Measurements from ENCODE around the gene ST8SIA4.
"Not testable (repeated sequence)": the region's sequence is repeated elsewhere in the genome, so short reads cannot be mapped to it uniquely, and the experiment has no call there.

ST8SIA4 gene

DNA sequence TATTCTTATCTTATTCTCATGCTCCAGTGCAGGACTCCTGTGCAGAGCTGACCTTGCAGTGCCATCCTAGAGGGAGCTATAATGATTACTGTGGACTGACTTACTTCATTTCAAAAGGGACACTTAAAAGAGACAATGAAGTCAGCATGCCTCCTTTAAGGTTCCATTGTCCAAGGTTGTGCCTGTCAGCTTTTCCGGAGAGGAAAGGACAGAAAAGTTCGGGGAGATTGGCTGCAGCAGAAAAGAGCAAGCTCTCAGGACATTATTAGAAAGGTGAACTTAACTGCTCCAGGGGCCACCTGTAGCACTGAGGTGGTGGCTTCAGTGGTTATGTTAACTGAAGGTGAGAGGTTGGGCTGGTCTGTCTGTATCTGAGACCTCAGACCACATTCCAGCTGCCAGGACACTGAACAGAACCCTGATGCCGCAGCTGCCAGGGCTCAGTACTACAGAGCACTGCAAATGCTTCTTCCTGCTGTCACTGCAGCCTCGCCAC, 112.9 kb downstream of the ST8SIA4 start:
- no peaks in the 10 kb centered on the region for H3K4me1 ChIP-seq (ENCODE audit: control insufficient read depth in 1 of 2, insufficient read depth in 2 of 2, low read length in 2 of 2)
- no peak overlapping the region for H3K9ac ChIP-seq (ENCODE audit: low read depth in 1 of 2, low read length in 2 of 2)
- no peaks in the 10 kb centered on the region for H3K27me3 ChIP-seq (ENCODE audit: control insufficient read depth in 1 of 2, insufficient read depth in 2 of 2, low read length in 2 of 2)
- no peaks in the 10 kb centered on the region for H3K36me3 ChIP-seq (ENCODE audit: control insufficient read depth in 1 of 2, insufficient read depth in 2 of 2, low read length in 2 of 2)
- H3K9me3 ChIP-seq (ENCODE audit: control insufficient read depth in 1 of 2, low read length in 2 of 2): peaks cover 0 to 6% of the 10 kb centered on the region in 2 donors
- no peak overlapping the region for H3K27ac ChIP-seq (ENCODE audit: low read depth, low read length)
- H3K4me3 ChIP-seq (ENCODE audit: low read depth in 1 of 2, low read length in 2 of 2): no peak overlapping the region

- Histone ChIP-seq H3K27ac (ENCODE audit: low read depth, low read length) (no peak overlapping the region), H3K9me3 (ENCODE audit: control insufficient read depth in 1 of 2, low read length in 2 of 2) (peaks cover 0 to 6% of the 10 kb centered on the region in 2 donors), H3K27me3 (ENCODE audit: control insufficient read depth in 1 of 2, insufficient read depth in 2 of 2, low read length in 2 of 2) (no peaks in the 10 kb centered on the region), H3K36me3 (ENCODE audit: control insufficient read depth in 1 of 2, insufficient read depth in 2 of 2, low read length in 2 of 2) (no peaks in the 10 kb centered on the region), H3K4me3 (ENCODE audit: low read depth in 1 of 2, low read length in 2 of 2) (no peak overlapping the region), H3K4me1 (ENCODE audit: control insufficient read depth in 1 of 2, insufficient read depth in 2 of 2, low read length in 2 of 2) (no peaks in the 10 kb centered on the region), H3K9ac (ENCODE audit: low read depth in 1 of 2, low read length in 2 of 2) (no peak overlapping the region)
Measured at GRCh38 chr5:100789694-100790093, 113.4 kb downstream of the ST8SIA4 start.

GRCh38 chr5:100788417-100788816, 114.7 kb downstream of the ST8SIA4 start:
- Histone ChIP-seq H3K27ac (ENCODE audit: low read depth, low read length) (no peak overlapping the region), H3K9me3 (ENCODE audit: control insufficient read depth in 1 of 2, low read length in 2 of 2) (no peaks in the 10 kb centered on the region), H3K9ac (ENCODE audit: low read depth in 1 of 2, low read length in 2 of 2) (no peak overlapping the region), H3K4me1 (ENCODE audit: control insufficient read depth in 1 of 2, insufficient read depth in 2 of 2, low read length in 2 of 2) (no peaks in the 10 kb centered on the region), H3K36me3 (ENCODE audit: control insufficient read depth in 1 of 2, insufficient read depth in 2 of 2, low read length in 2 of 2) (no peaks in the 10 kb centered on the region), H3K4me3 (ENCODE audit: low read depth in 1 of 2, low read length in 2 of 2) (no peak overlapping the region), H3K27me3 (ENCODE audit: control insufficient read depth in 1 of 2, insufficient read depth in 2 of 2, low read length in 2 of 2) (no peaks in the 10 kb centered on the region)

- no peaks in the 10 kb centered on the region for H3K9me3 ChIP-seq (ENCODE audit: control insufficient read depth in 1 of 2, low read length in 2 of 2)
- no peaks in the 10 kb centered on the region for H3K36me3 ChIP-seq (ENCODE audit: control insufficient read depth in 1 of 2, insufficient read depth in 2 of 2, low read length in 2 of 2)
- H3K27me3 ChIP-seq (ENCODE audit: control insufficient read depth in 1 of 2, insufficient read depth in 2 of 2, low read length in 2 of 2): no peaks in the 10 kb centered on the region
- H3K4me1 ChIP-seq (ENCODE audit: control insufficient read depth in 1 of 2, insufficient read depth in 2 of 2, low read length in 2 of 2): no peaks in the 10 kb centered on the region
- H3K9ac ChIP-seq (ENCODE audit: low read depth in 1 of 2, low read length in 2 of 2): no peak overlapping the region
- H3K4me3 ChIP-seq (ENCODE audit: low read depth in 1 of 2, low read length in 2 of 2): no peak overlapping the region
- H3K27ac ChIP-seq (ENCODE audit: low read depth, low read length): no peak overlapping the region
Measured at GRCh38 chr5:100787648-100788047, 115.4 kb downstream of the ST8SIA4 start.

DNA sequence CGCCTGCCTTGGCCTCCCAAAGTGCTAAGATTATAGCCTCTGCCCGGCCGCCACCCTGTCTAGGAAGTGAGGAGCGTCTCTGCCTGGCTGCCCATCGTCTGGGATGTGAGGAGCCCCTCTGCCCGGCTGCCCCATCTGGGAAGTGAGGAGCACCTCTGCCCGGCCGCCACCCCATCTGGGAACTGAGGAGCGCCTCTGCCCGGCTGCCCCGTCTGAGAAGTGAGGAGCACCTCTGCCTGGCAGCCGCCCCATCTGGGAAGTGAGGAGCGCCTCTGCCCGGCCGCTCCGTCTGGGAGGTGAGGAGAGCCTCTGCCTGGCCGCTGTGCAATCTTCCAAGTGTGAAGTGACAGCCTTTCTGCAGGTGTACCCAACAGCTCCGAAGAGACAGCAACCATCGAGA, 117.5 kb downstream of the ST8SIA4 start:
- not testable (repeated sequence) for H3K9ac ChIP-seq (ENCODE audit: low read depth in 1 of 2, low read length in 2 of 2); H3K4me1 ChIP-seq (ENCODE audit: control insufficient read depth in 1 of 2, insufficient read depth in 2 of 2, low read length in 2 of 2); H3K27ac ChIP-seq (ENCODE audit: low read depth, low read length); H3K4me3 ChIP-seq (ENCODE audit: low read depth in 1 of 2, low read length in 2 of 2); H3K9me3 ChIP-seq (ENCODE audit: control insufficient read depth in 1 of 2, low read length in 2 of 2); H3K27me3 ChIP-seq (ENCODE audit: control insufficient read depth in 1 of 2, insufficient read depth in 2 of 2, low read length in 2 of 2); H3K36me3 ChIP-seq (ENCODE audit: control insufficient read depth in 1 of 2, insufficient read depth in 2 of 2, low read length in 2 of 2)

GRCh38 chr5:100780376-100780870, 122.7 kb downstream of the ST8SIA4 start:
- Histone ChIP-seq H3K27ac (ENCODE audit: low read depth, low read length) (no peak overlapping the region), H3K9me3 (ENCODE audit: control insufficient read depth in 1 of 2, low read length in 2 of 2) (no peaks in the 10 kb centered on the region), H3K4me3 (ENCODE audit: low read depth in 1 of 2, low read length in 2 of 2) (peak overlapping the region in 1 of 2 donors; percentile 37), H3K9ac (ENCODE audit: low read depth in 1 of 2, low read length in 2 of 2) (no peak overlapping the region), H3K27me3 (ENCODE audit: control insufficient read depth in 1 of 2, insufficient read depth in 2 of 2, low read length in 2 of 2) (no peaks in the 10 kb centered on the region), H3K4me1 (ENCODE audit: control insufficient read depth in 1 of 2, insufficient read depth in 2 of 2, low read length in 2 of 2) (peaks cover 0 to 4% of the 10 kb centered on the region in 2 donors), H3K36me3 (ENCODE audit: control insufficient read depth in 1 of 2, insufficient read depth in 2 of 2, low read length in 2 of 2) (no peaks in the 10 kb centered on the region)

GRCh38 chr5:100779669-100780375, 123.3 kb downstream of the ST8SIA4 start:
- H3K9me3 ChIP-seq (ENCODE audit: control insufficient read depth in 1 of 2, low read length in 2 of 2): no peaks in the 10 kb centered on the region

GRCh38 chr5:100777680-100778300, 125.3 kb downstream of the ST8SIA4 start:
- Histone ChIP-seq H3K27me3 (ENCODE audit: control insufficient read depth in 1 of 2, insufficient read depth in 2 of 2, low read length in 2 of 2) (no peaks in the 10 kb centered on the region), H3K9me3 (ENCODE audit: control insufficient read depth in 1 of 2, low read length in 2 of 2) (no peaks in the 10 kb centered on the region), H3K36me3 (ENCODE audit: control insufficient read depth in 1 of 2, insufficient read depth in 2 of 2, low read length in 2 of 2) (no peaks in the 10 kb centered on the region), H3K9ac (ENCODE audit: low read depth in 1 of 2, low read length in 2 of 2) (no peak overlapping the region), H3K4me1 (ENCODE audit: control insufficient read depth in 1 of 2, insufficient read depth in 2 of 2, low read length in 2 of 2) (peaks cover 0 to 4% of the 10 kb centered on the region in 2 donors), H3K27ac (ENCODE audit: low read depth, low read length) (no peak overlapping the region), H3K4me3 (ENCODE audit: low read depth in 1 of 2, low read length in 2 of 2) (no peak overlapping the region)

More at GRCh38 chr5:100779669-100780375, 123.3 kb downstream of the ST8SIA4 start:
- Histone ChIP-seq H3K27me3 (ENCODE audit: control insufficient read depth in 1 of 2, insufficient read depth in 2 of 2, low read length in 2 of 2) (no peaks in the 10 kb centered on the region), H3K36me3 (ENCODE audit: control insufficient read depth in 1 of 2, insufficient read depth in 2 of 2, low read length in 2 of 2) (no peaks in the 10 kb centered on the region), H3K4me3 (ENCODE audit: low read depth in 1 of 2, low read length in 2 of 2) (peak overlapping the region; percentile 13 to 37), H3K4me1 (ENCODE audit: control insufficient read depth in 1 of 2, insufficient read depth in 2 of 2, low read length in 2 of 2) (peaks cover 0 to 4% of the 10 kb centered on the region in 2 donors), H3K9ac (ENCODE audit: low read depth in 1 of 2, low read length in 2 of 2) (no peak overlapping the region), H3K27ac (ENCODE audit: low read depth, low read length) (no peak overlapping the region)

DNA sequence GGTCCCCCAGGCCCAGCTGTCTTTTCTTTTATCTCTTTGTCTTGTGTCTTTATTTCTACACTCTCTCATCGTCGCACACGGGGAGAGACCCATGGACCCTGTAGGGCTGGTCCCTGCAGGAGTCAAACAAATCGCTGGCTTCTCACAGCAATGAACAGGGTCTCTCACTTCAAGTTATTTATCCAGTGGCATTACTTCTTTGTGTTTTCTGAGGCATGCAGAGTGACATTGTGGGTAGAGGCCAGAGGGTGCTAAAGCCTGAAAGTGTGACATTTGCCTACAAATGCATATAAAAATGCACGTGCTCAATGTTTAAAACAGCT, 127.6 kb downstream of the ST8SIA4 start:
- Histone ChIP-seq H3K27me3 (ENCODE audit: control insufficient read depth in 1 of 2, insufficient read depth in 2 of 2, low read length in 2 of 2) (no peaks in the 10 kb centered on the region), H3K4me1 (ENCODE audit: control insufficient read depth in 1 of 2, insufficient read depth in 2 of 2, low read length in 2 of 2) (peaks cover 0 to 4% of the 10 kb centered on the region in 2 donors), H3K4me3 (ENCODE audit: low read depth in 1 of 2, low read length in 2 of 2) (no peak overlapping the region), H3K36me3 (ENCODE audit: control insufficient read depth in 1 of 2, insufficient read depth in 2 of 2, low read length in 2 of 2) (no peaks in the 10 kb centered on the region), H3K27ac (ENCODE audit: low read depth, low read length) (no peak overlapping the region), H3K9me3 (ENCODE audit: control insufficient read depth in 1 of 2, low read length in 2 of 2) (no peaks in the 10 kb centered on the region), H3K9ac (ENCODE audit: low read depth in 1 of 2, low read length in 2 of 2) (no peak overlapping the region)

GRCh38 chr5:100772548-100772947, 130.5 kb downstream of the ST8SIA4 start:
- no peaks in the 10 kb centered on the region for H3K36me3 ChIP-seq (ENCODE audit: control insufficient read depth in 1 of 2, insufficient read depth in 2 of 2, low read length in 2 of 2)
- no peak overlapping the region for H3K4me3 ChIP-seq (ENCODE audit: low read depth in 1 of 2, low read length in 2 of 2)
- H3K9me3 ChIP-seq (ENCODE audit: control insufficient read depth in 1 of 2, low read length in 2 of 2): no peaks in the 10 kb centered on the region
- H3K4me1 ChIP-seq (ENCODE audit: control insufficient read depth in 1 of 2, insufficient read depth in 2 of 2, low read length in 2 of 2): peaks cover 0 to 4% of the 10 kb centered on the region in 2 donors
- H3K27me3 ChIP-seq (ENCODE audit: control insufficient read depth in 1 of 2, insufficient read depth in 2 of 2, low read length in 2 of 2): no peaks in the 10 kb centered on the region
- H3K27ac ChIP-seq (ENCODE audit: low read depth, low read length): no peak overlapping the region
- no peak overlapping the region for H3K9ac ChIP-seq (ENCODE audit: low read depth in 1 of 2, low read length in 2 of 2)
